Measurements from ENCODE around the gene LENG9.

LENG9 gene

GRCh38 chr19:54459282-54460229 is 4.0 kb downstream of the LENG9 start:
- H3K9ac ChIP-seq (ENCODE audit: low read depth, low read length, poor library complexity): no peak overlapping the region
- H3K4ac ChIP-seq (ENCODE audit: low read length): no peak overlapping the region
- no peaks in the 10 kb centered on the region for H3K9me3 ChIP-seq (replicated peaks in 1 of 2; ENCODE audit: control insufficient read depth in 2 of 2, insufficient read depth in 1 of 2, low read depth in 1 of 2, low read length in 2 of 2)
- peak overlapping the region; percentile 39 for H2BK5ac ChIP-seq (ENCODE audit: low read length)
- no peak overlapping the region for H2AFZ ChIP-seq (ENCODE audit: low read length)
- no peak overlapping the region for H2AK5ac ChIP-seq (ENCODE audit: low read depth, low read length)
- H3K36me3 ChIP-seq (replicated peaks in 1 of 2; ENCODE audit: control insufficient read depth in 2 of 2, insufficient read depth in 2 of 2, low read length in 2 of 2): peaks cover 62 to 76% of the 10 kb centered on the region in 2 donors
- H2BK120ac ChIP-seq (ENCODE audit: low read depth, low read length): no peak overlapping the region
- no peak overlapping the region for H3K23ac ChIP-seq (ENCODE audit: low read depth, low read length, poor library complexity)
- H3K4me2 ChIP-seq (ENCODE audit: insufficient read depth, low read length, poor library complexity, severe bottlenecking): no peak overlapping the region
- DNase-seq (ENCODE audit: low spot score): no peak
- no peak overlapping the region for H3K27ac ChIP-seq (replicated peaks; ENCODE audit: low read length)
- no peak overlapping the region for H4K91ac ChIP-seq (ENCODE audit: low read depth, low read length, poor library complexity)
- H3K14ac ChIP-seq (ENCODE audit: low read length): no peak overlapping the region
- H3K4me1 ChIP-seq (ENCODE audit: control insufficient read depth in 2 of 2, insufficient read depth in 1 of 2, low read depth in 1 of 2, low read length in 2 of 2): peaks cover 2 to 3% of the 10 kb centered on the region in 2 donors
- peaks cover 15% of the 10 kb centered on the region for H3K79me1 ChIP-seq (ENCODE audit: low read depth, low read length)
- WGBS, 2 donors (ENCODE audit: extremely low coverage in 2 of 2, insufficient read length in 2 of 2, insufficient replicate concordance in 1 of 2): no CpG with 5 or more reads among the region's 16 CpGs
- no peak overlapping the region for H2BK15ac ChIP-seq (ENCODE audit: low read length)
- no peak overlapping the region for H2BK12ac ChIP-seq (ENCODE audit: low read length)
- H3K4me3 ChIP-seq (ENCODE audit: low read length in 2 of 2): no peak overlapping the region
- no peaks in the 10 kb centered on the region for H3K27me3 ChIP-seq (ENCODE audit: control insufficient read depth in 3 of 3, insufficient read depth in 3 of 3, low read depth in 1 of 3, low read length in 3 of 3)
- no peak overlapping the region for H4K8ac ChIP-seq (ENCODE audit: low read depth, low read length)
- H3K18ac ChIP-seq (ENCODE audit: low read length): no peak overlapping the region

DNA sequence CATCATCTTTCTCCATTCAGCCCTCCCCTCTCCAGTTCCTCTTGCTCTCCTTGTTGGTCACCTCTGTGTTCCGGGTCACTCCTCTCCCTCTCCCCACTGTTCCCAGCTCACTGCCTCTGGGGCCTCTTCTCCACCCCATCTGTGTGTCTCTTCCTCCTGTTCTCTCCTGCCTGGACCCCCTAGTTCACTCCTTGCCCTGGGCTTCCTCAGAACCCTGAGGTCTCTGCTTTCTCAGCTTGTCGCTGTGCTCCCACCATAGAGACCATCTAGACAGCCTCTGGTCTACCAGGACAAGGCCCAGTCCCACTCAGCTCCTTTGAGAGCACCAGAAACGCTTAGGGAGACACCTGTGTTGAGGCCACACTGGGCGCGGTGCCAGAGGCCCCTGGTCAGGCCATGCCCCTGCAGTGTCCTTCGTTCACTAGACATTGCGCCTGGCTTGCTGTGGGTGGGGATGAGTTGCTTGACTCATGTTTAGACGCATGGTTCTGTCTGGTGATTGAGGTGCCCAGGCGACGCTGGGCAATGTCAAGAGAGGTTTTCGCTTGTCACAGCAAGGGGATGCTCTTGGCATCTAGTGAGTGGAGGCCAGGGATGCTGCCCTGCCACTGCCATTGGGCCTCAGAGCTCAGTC is 4.8 kb downstream of the LENG9 start:
- H3K14ac ChIP-seq (ENCODE audit: low read length): no peak overlapping the region
- H4K91ac ChIP-seq (ENCODE audit: low read depth, low read length, poor library complexity): no peak overlapping the region
- H2AFZ ChIP-seq (ENCODE audit: low read length): no peak overlapping the region
- no peak overlapping the region for H3K4me3 ChIP-seq (ENCODE audit: low read length in 2 of 2)
- no peaks in the 10 kb centered on the region for H3K9me3 ChIP-seq (replicated peaks in 1 of 2; ENCODE audit: control insufficient read depth in 2 of 2, insufficient read depth in 1 of 2, low read depth in 1 of 2, low read length in 2 of 2)
- peaks cover 69 to 83% of the 10 kb centered on the region in 2 donors for H3K36me3 ChIP-seq (replicated peaks in 1 of 2; ENCODE audit: control insufficient read depth in 2 of 2, insufficient read depth in 2 of 2, low read length in 2 of 2)
- H3K9ac ChIP-seq (ENCODE audit: low read depth, low read length, poor library complexity): no peak overlapping the region
- no peak overlapping the region for H2BK12ac ChIP-seq (ENCODE audit: low read length)
- H2AK5ac ChIP-seq (ENCODE audit: low read depth, low read length): no peak overlapping the region
- no peak overlapping the region for H2BK5ac ChIP-seq (ENCODE audit: low read length)
- DNase-seq (ENCODE audit: low spot score): no peak
- H3K79me1 ChIP-seq (ENCODE audit: low read depth, low read length): peaks cover 18% of the 10 kb centered on the region
- no peaks in the 10 kb centered on the region for H3K27me3 ChIP-seq (ENCODE audit: control insufficient read depth in 3 of 3, insufficient read depth in 3 of 3, low read depth in 1 of 3, low read length in 3 of 3)
- no peak overlapping the region for H2BK15ac ChIP-seq (ENCODE audit: low read length)
- H4K8ac ChIP-seq (ENCODE audit: low read depth, low read length): no peak overlapping the region
- H3K4me1 ChIP-seq (ENCODE audit: control insufficient read depth in 2 of 2, insufficient read depth in 1 of 2, low read depth in 1 of 2, low read length in 2 of 2): no peaks in the 10 kb centered on the region
- no CpG with 5 or more reads among the region's 11 CpGs for WGBS, 2 donors (ENCODE audit: extremely low coverage in 2 of 2, insufficient read length in 2 of 2, insufficient replicate concordance in 1 of 2)
- H3K27ac ChIP-seq (replicated peaks; ENCODE audit: low read length): no peak overlapping the region
- H3K4ac ChIP-seq (ENCODE audit: low read length): no peak overlapping the region
- H3K4me2 ChIP-seq (ENCODE audit: insufficient read depth, low read length, poor library complexity, severe bottlenecking): no peak overlapping the region
- no peak overlapping the region for H3K23ac ChIP-seq (ENCODE audit: low read depth, low read length, poor library complexity)
- no peak overlapping the region for H2BK120ac ChIP-seq (ENCODE audit: low read depth, low read length)
- no peak overlapping the region for H3K18ac ChIP-seq (ENCODE audit: low read length)

- Histone ChIP-seq H3K4me1 (ENCODE audit: control insufficient read depth in 2 of 2, insufficient read depth in 1 of 2, low read depth in 1 of 2, low read length in 2 of 2) (no peaks in the 10 kb centered on the region), H2BK15ac (ENCODE audit: low read length) (no peak overlapping the region), H2BK5ac (ENCODE audit: low read length) (no peak overlapping the region), H2BK12ac (ENCODE audit: low read length) (no peak overlapping the region), H2AFZ (ENCODE audit: low read length) (no peak overlapping the region), H3K27ac (replicated peaks; ENCODE audit: low read length) (no peak overlapping the region), H3K4me3 (ENCODE audit: low read length in 2 of 2) (peak overlapping the region in 1 of 2 donors; percentile 5), H3K23ac (ENCODE audit: low read depth, low read length, poor library complexity) (no peak overlapping the region), H2AK5ac (ENCODE audit: low read depth, low read length) (no peak overlapping the region), H3K36me3 (replicated peaks in 1 of 2; ENCODE audit: control insufficient read depth in 2 of 2, insufficient read depth in 2 of 2, low read length in 2 of 2) (peaks cover 77 to 91% of the 10 kb centered on the region in 2 donors), H3K4ac (ENCODE audit: low read length) (no peak overlapping the region), H3K14ac (ENCODE audit: low read length) (no peak overlapping the region), H3K9ac (ENCODE audit: low read depth, low read length, poor library complexity) (no peak overlapping the region), H3K9me3 (replicated peaks in 1 of 2; ENCODE audit: control insufficient read depth in 2 of 2, insufficient read depth in 1 of 2, low read depth in 1 of 2, low read length in 2 of 2) (no peaks in the 10 kb centered on the region), H3K79me1 (ENCODE audit: low read depth, low read length) (peaks cover 19% of the 10 kb centered on the region), H3K4me2 (ENCODE audit: insufficient read depth, low read length, poor library complexity, severe bottlenecking) (no peak overlapping the region), H4K8ac (ENCODE audit: low read depth, low read length) (no peak overlapping the region), H3K27me3 (ENCODE audit: control insufficient read depth in 3 of 3, insufficient read depth in 3 of 3, low read depth in 1 of 3, low read length in 3 of 3) (no peaks in the 10 kb centered on the region), H4K91ac (ENCODE audit: low read depth, low read length, poor library complexity) (no peak overlapping the region), H2BK120ac (ENCODE audit: low read depth, low read length) (no peak overlapping the region), H3K18ac (ENCODE audit: low read length) (no peak overlapping the region)
- DNase-seq (ENCODE audit: low spot score): no peak
- WGBS, 2 donors (ENCODE audit: extremely low coverage in 2 of 2, insufficient read length in 2 of 2, insufficient replicate concordance in 1 of 2): no CpG with 5 or more reads among the region's 42 CpGs
Measured at GRCh38 chr19:54457773-54458647, 5.6 kb downstream of the LENG9 start.
